Renal cortical epithelial cell (primary cell): ENCODE results near the gene HES5. TPM values are rescaled to one million over a fixed set of nuclear protein-coding genes. Genes with fewer than 3 reads are reported as not detected.
"Not testable (repeated sequence)": the region's sequence is repeated elsewhere in the genome, so short reads cannot be mapped to it uniquely, and the experiment has no call there.

Experiments
- DNase-seq: peaks from one replicate; pipeline ENCODE4 v3.0.0-alpha.2; 2011; ENCODE audit warnings: low read depth
- total RNA-seq: library from RNA; depleted of rRNA; stranded (reverse); fragments of >200 nt; gene quantifications from 2 replicates; pipeline ENCODE4 v1.2.3, GENCODE V29; 2014

Gene HES5
- not detected in 2 replicates for total RNA-seq

DNA sequence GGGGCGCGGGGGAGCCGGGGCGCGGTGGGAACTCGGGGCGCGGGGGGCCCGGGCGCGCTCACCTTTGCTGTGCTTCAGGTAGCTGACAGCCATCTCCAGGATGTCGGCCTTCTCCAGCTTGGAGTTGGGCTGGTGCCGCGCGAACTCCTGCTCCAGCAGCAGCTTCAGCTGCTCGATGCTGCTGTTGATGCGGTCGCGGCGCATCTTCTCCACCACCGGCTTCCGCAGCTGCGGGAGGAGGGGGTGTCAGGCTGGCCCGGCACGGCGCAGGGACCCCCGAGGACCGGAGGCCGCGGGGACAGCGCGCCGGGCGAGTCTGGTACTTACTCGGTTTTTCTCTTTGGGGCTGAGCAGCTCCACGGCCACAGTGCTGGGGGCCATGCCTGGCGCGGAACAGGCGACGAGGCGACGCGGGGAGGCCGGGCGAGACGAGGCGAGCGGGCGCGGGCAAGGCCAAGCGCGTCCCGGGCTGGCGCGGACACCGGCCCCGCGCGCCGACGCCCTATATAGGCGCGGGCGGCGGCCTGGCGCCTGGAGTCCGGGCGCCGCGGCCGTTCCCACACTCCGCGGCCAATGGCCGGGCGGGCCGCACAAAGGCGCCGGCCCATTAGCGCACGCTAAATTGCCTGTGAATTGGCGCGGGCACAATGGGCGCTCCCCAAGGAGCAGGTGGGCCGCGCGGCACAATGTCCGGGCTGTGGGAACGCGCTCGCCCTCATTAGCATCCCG lies at the start of gene HES5:
Gene HES5 (minus strand): TSS at position 480 of the 729 bp plus-strand sequence. CDS start 99 bp downstream, at position 381.
- no peak for DNase-seq

GRCh38 chr1:2578758-2579118 lies 48.7 kb upstream of the HES5 start:
- no peak for DNase-seq

- not testable (repeated sequence) for DNase-seq
Measured at GRCh38 chr1:2577565-2578075, 47.6 kb upstream of the HES5 start.

GRCh38 chr1:2575801-2576663 lies 46.0 kb upstream of the HES5 start:
- DNase-seq = no peak

DNA sequence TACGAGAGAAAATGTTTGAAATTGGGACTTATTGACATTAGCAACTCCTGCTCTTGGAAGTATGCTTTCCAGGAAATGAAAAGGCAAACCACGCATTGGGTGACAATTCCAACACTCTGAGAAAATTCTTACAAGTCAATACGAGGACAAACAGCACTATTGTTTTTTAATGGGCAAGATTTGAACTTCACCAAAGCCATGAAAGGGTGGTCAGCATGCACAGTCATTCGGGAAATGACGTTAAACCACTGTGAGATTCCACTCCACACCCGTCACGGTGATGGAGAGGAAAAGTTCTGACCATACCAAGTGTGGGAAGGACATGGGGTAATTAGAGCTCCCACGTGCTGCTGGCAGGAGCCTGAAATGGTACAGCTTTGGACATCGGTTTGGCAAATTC lies 44.3 kb upstream of the HES5 start:
- no peak for DNase-seq

DNA sequence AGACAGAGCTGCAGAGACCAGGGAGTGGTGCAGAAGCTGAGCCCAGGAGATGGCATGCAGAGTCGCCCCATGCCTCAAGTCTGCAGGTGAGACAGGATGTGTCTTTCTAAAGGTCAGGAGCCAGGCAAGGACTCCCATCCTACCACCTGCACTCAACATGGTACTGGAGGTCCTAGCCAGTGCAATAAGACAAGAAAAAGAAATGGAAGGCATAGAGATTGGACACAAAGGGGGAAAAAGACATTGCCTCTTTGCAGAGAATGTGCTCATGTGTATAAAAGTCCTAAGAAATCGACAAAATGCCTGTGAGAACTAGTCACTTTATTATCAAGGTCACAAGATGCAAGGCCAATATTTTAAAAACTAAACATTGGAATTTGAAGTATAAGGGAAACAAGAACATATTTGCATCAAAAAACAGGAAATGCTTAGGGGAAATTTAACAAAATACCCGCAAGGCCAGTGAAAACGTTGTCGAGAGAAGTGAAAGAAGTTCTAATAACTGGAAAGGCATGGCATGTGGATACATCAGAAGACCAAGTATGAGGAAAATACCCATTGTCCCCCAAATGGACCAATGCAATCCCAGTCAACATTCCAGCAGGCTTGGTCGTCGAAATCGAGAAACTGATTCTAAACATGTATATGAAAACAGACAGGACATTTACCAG lies 43.3 kb upstream of the HES5 start:
- no peak for DNase-seq

GRCh38 chr1:2571348-2571747 lies 41.3 kb upstream of the HES5 start:
- DNase-seq = no peak

DNA sequence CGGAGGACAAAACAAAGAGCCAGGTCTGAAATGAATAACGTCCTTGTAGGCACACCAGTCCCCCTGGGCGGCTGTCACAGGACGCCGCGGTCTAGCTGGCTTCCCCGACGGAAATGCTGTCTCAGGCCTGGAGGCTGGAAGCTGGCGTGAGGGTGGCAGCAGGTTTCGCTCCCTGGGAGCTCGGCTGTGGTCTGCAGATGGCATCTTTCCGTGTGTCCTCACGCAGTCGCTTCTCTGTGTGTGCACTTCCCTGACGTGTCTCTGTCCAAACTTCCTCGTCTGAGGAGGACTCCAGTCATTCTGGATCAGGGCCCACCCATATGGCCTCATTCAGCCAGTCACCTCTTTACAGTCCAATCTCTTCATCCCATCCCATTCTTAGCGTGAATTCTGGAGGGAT lies 40.3 kb upstream of the HES5 start:
- no peak for DNase-seq

DNA sequence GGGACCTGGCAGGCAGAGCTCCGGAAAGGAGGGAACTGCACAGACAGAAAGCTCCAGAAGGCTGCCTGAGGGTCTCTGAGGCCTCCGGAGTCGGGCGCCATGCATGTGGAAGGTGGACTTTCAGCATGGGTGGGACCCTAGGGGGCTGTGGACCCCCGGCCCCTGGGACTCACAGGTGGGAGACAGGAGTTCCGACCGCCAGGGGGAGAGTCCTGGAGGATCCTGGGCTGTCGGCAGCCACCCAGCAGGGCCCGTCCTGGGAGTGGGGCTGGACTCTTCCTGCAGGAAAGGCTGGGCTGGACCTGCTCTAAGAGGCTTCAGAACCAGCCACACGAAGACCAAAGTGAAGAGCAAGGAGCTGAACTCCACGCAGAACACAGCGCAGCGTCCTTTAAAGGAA lies 39.6 kb upstream of the HES5 start:
- DNase-seq = not testable (repeated sequence)

DNA sequence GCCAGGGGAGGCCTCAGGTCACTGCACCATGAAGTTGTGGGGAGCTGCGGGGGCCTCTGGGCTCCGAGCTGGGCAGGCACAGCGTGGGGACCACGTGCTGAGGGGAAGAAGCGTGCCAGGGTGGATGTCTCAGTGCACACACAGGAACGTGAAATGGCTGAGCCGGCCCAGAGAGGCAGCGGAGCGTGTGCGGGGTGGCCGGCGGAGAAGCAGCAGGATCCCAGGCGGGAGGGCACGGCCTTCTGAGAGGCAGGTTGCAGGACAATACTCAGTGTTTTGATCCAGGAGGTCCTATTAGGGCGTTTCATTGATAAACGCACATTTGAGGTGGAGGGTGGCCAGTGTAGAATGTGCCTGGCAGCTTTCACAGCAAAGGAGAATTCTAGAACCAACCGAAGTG lies 39.0 kb upstream of the HES5 start:
- DNase-seq = no peak

- not testable (repeated sequence) for DNase-seq
Measured at GRCh38 chr1:2568187-2568816, 38.2 kb upstream of the HES5 start.

- no peak for DNase-seq
Measured at GRCh38 chr1:2567083-2567679, 37.1 kb upstream of the HES5 start.

GRCh38 chr1:2566101-2567045 lies 36.3 kb upstream of the HES5 start:
- peak; percentile 78 for DNase-seq

- no peak for DNase-seq
Measured at GRCh38 chr1:2564815-2565374, 34.8 kb upstream of the HES5 start.

DNA sequence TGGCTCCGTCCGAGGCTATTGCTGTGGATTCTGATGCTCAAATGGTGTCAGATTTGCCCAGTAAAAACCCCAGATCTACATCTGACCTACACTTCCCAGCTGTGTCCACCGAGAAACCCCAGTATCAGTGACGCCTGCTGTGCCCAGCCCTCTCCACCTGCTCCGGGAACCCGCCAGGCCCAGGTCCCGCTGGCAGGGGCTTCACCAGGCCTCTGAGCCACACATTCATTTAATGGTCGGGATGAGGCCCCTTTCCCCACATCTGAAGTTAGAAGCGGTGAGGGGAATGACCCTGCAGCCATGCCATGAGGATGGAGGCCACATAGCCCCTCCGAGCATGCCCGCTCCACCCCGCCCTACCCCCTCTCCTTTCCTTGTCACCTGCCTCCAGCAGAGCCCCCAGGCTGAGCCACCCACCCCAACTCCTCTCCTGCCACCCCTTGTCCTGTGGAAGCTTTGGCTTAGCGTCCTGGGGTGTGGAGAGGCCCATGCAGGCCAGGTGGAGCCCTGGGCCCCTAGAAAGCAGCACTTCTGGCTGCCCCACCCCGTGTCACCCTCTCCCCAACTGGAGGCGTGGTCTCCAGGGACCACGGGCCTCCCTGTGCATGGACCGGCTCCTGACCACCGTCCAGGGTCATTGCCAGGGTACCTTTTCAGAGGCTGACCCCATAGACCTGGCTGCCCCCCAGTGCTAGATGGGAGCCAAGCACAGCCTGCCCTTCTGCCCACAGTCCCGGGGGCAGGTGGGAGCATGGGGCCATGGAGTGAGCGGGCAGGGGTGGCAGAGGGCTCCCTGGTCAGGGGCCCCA lies 34.1 kb upstream of the HES5 start:
- DNase-seq = no peak

GRCh38 chr1:2563205-2563604 lies 33.1 kb upstream of the HES5 start:
- DNase-seq = no peak

DNA sequence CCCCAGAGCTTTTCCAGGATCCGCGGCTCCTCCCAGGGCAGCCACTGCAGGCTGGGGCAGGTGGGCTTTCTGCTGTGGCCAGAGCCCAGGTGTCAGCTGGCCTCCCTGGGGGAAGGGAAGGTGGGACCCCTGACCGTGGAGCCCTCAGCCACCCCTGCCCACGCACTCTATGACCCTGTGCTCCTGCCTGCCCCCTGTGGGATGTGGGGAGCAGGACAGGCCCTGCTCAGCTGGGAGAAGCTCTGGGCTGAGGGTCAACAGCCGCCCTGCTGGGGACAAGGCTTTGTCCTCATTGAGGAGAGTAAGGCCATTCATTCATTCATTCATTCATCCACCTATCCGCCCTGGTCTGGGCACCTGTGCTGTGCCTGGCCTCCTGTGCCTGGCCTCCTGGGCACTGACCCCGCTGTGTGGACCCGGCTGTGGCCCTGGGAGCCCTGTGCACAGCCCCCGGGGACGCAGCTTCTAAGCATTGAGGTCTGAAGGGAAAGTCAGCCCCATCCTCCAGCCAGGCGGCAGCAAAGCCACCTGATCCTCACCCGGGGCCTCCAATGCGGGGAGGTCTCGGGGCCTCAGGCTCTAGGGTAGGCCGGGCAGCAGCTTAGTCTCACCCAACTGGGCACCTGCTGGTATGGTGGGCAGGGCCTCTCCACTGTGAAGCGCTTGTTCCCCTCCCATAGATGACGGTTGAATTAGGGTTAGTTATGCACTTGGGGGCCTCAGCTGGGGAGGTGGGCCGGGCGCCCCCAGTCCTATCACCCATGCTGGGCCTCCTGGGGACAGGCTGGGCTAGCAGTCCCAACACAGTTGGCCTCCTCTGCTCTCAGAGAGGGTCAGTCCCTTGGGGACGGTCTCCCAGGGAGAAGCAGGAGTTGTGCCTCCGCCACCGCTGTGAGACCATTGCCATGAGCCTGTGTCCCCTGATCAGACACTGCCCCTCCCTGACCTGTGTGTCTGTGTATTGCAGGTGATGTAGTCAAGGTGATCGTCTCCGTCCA lies 32.1 kb upstream of the HES5 start:
- DNase-seq = no peak

DNA sequence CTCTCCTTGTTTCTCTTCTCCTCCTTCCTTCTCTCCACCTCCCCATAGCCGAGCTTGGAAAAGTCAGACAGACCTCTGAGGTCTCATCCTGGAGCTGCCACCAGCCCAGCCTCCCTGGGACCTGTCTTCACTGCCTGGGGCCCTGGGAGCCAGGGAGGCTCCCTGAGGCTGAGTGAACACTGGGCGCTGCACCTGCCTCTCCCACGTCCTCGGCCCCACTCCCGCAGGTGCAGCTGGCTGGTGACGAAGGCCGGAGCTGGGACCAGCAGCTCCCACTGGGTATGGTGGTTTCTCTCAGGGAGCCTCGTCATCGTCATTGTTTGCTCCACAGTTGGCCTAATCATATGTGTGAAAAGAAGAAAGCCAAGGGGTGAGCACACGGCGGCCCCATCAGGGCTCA lies 31.4 kb upstream of the HES5 start:
- no peak for DNase-seq
